Stomach smooth muscle (tissue), 2 donors: ENCODE measurements around the gene NCDN.
"Not testable (repeated sequence)": the region's sequence is repeated elsewhere in the genome, so short reads cannot be mapped to it uniquely, and the experiment has no call there.

Experiments used
- H3K27ac ChIP-seq: one replicate; pipeline ENCODE4 v1.7.0; 2013; ENCODE audit warnings: mild to moderate bottlenecking, low read length, inconsistent platforms
- H3K27me3 ChIP-seq, 2 donors: one replicate each; pipeline ENCODE4 v1.7.0; 2013; ENCODE audit warnings: low read length in 2 of 2; ENCODE audit not compliant: insufficient read depth in 2 of 2, control insufficient read depth in 1 of 2
- H3K36me3 ChIP-seq, 2 donors: one replicate each; pipeline ENCODE4 v1.7.0; 2013; ENCODE audit warnings: low read length in 2 of 2; ENCODE audit not compliant: control insufficient read depth in 2 of 2, insufficient read depth in 2 of 2
- H3K4me1 ChIP-seq: one replicate; pipeline ENCODE4 v1.7.0; 2013; ENCODE audit warnings: low read length; ENCODE audit not compliant: control insufficient read depth, insufficient read depth
- H3K4me3 ChIP-seq, 2 donors: one replicate each; pipeline ENCODE4 v1.7.0; 2013; ENCODE audit warnings: low read length in 2 of 2
- H3K9ac ChIP-seq, 2 donors: one replicate each; pipeline ENCODE4 v1.7.0; 2013; ENCODE audit warnings: low read length in 2 of 2, mild to moderate bottlenecking in 1 of 2
- H3K9me3 ChIP-seq, 2 donors: one replicate each; pipeline ENCODE4 v1.7.0; 2013; ENCODE audit warnings: low read length in 2 of 2; ENCODE audit not compliant: control insufficient read depth in 2 of 2
- donor health status: healthy.
- donor health status: Pancreatic carcinoma.

NCDN gene

DNA sequence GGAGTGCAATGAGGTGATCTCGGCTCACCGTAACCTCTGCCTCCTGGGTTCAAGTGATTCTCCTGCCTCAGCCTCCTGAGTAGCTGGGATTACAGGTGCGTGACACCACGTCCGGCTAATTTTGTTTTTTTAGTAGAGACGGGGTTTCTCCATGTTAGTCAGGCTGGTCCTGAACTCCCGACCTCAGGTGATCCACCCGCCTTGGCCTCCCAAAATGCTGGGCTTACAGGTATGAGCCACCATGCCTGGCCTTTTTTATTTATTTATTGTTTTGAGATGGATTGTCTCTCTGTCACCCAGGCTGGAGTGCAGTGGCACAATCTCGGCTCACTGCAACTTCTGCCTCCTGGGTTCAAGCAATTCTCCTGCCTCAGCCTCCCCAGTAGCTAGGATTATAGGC lies 24.0 kb downstream of the NCDN start:
- H3K27ac ChIP-seq, H3K9ac ChIP-seq, H3K9me3 ChIP-seq, H3K4me3 ChIP-seq, H3K36me3 ChIP-seq: not testable (repeated sequence)
- H3K4me1 ChIP-seq, result peaks cover 13% of the 10 kb centered on the region
- peaks cover 15% of the 10 kb centered on the region in 2 donors for H3K27me3 ChIP-seq

DNA sequence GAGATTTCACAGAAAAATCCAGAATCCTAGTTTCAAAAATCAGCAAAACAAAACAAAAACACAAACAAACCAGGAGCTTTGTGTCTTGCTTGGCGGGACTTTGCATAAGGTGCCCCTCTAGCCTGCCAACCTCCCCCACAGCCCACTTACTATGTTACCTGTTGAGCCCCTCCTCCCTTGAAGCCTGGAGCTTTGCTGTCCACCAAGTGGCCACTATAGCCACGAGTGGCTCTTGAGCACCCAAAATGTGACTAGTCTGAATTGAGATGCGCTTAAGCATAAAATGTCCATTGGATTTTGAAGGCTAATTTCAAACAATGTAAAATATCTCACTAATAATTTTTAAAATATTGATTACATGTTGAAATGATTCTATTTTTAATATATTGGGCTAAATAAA lies 27.7 kb downstream of the NCDN start:
- H3K27ac ChIP-seq, result no peak overlapping the region
- H3K27me3 ChIP-seq, result no peaks in the 10 kb centered on the region
- H3K4me1 ChIP-seq, result no peaks in the 10 kb centered on the region
- H3K9me3 ChIP-seq, result no peaks in the 10 kb centered on the region
- H3K4me3 ChIP-seq, result no peak overlapping the region
- peaks cover 0 to 2% of the 10 kb centered on the region in 2 donors for H3K36me3 ChIP-seq
- no peak overlapping the region for H3K9ac ChIP-seq

DNA sequence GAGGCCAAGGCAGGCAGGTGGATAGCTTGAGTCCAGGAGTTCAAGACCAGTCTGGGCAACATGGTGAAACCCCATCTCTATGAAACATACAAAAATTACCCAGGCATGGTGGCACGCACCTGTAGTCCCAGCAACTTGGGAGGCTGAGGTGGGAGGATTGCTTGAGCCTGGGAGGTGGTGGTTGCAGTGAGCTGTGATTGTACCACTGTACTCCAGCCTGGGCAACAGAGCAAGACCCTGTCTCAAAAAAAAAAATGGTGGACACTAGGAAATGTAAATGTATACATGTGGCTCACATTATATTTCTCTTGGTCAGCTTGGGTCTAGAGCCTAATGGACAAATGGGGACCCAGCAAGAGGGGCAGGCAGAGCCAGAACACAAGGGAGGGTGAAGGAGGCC lies 28.2 kb downstream of the NCDN start:
- not testable (repeated sequence) for H3K9ac ChIP-seq, H3K27me3 ChIP-seq, H3K4me3 ChIP-seq, H3K36me3 ChIP-seq, H3K4me1 ChIP-seq, H3K9me3 ChIP-seq, H3K27ac ChIP-seq

DNA sequence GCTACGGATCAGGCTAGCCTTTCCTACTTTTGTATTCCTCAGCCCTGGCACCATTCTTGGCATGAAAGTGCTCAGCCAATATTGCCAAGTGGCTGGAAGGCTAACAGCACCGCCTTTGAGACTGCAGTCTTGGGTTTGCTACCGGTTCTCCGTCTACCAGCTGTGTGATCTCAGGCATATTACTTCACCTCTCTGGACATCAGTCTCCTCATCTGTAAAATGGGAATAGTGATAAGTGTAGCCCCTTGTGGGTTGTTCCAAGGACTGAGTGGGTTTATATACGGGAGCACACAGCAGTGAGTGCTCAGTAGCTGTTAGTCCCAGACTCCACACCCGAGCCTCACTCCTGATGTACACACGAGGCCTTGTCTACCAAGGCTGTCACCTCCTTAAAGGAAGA lies 29.2 kb downstream of the NCDN start:
- Histone ChIP-seq H3K27ac (no peak overlapping the region), H3K4me3 (no peak overlapping the region), H3K36me3 (peaks cover 0 to 2% of the 10 kb centered on the region in 2 donors), H3K4me1 (no peaks in the 10 kb centered on the region), H3K27me3 (no peaks in the 10 kb centered on the region), H3K9ac (no peak overlapping the region), H3K9me3 (no peaks in the 10 kb centered on the region)

DNA sequence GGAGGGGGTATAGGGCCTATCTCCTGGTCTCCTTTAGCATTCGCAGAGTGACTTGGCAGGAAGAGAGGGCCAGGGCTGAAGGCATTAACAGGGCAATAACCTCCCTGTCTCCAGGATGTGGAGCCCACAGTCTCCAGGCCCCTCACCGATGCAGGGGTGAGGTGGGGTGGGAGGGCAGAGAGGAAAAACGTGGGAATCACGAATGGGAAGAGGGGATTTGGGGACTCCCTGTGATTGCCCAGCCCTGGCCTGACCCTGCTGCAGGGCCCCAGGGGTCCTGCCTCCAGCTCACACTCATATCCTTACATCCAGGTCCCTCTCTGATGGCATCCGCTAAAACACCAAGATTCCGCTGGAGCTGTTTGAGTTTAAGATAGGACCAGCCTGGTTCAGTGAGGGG lies 30.1 kb downstream of the NCDN start:
- no peak overlapping the region for H3K9ac ChIP-seq
- no peak overlapping the region for H3K27ac ChIP-seq
- peaks cover 0 to 2% of the 10 kb centered on the region in 2 donors for H3K36me3 ChIP-seq
- H3K9me3 ChIP-seq, result no peaks in the 10 kb centered on the region
- no peaks in the 10 kb centered on the region for H3K4me1 ChIP-seq
- no peaks in the 10 kb centered on the region for H3K27me3 ChIP-seq
- no peak overlapping the region for H3K4me3 ChIP-seq

DNA sequence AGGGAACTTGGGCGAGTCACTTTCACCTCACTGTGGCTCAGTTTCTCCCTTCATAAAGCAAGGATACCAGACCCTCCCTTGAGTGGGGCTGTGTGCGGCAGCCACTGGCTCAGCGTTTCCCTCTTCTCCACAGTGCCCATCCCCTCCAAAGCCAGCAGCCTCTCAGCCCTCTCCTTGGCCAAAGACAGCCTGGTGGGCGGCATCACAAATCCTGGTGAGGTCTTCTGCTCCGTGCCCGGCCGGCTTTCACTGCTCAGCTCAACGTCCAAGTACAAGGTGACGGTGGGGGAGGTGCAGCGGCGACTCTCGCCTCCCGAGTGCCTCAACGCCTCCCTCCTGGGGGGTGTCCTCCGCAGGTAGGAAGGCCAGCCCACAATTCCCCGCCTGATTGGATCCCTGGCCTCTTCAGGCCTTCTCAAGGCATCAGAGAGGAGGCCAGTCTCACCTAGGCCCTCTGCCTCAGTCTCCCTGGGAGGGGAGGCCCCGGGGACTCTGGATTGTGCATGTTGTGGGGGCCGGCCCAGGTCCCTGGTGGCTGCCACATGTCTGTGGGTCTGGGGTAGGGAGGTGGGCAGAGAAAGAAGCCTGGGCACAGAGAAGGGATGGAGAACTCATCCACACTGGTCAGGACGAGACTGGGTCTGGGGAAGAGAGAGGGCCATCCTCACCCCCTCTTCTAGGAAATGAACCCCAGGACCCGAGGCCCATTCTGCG lies 30.8 kb downstream of the NCDN start:
- H3K9me3 ChIP-seq, result no peaks in the 10 kb centered on the region
- no peaks in the 10 kb centered on the region for H3K27me3 ChIP-seq
- H3K4me1 ChIP-seq, result no peaks in the 10 kb centered on the region
- H3K36me3 ChIP-seq, result peaks cover 0 to 2% of the 10 kb centered on the region in 2 donors
- no peak overlapping the region for H3K4me3 ChIP-seq
- no peak overlapping the region for H3K9ac ChIP-seq
- no peak overlapping the region for H3K27ac ChIP-seq

DNA sequence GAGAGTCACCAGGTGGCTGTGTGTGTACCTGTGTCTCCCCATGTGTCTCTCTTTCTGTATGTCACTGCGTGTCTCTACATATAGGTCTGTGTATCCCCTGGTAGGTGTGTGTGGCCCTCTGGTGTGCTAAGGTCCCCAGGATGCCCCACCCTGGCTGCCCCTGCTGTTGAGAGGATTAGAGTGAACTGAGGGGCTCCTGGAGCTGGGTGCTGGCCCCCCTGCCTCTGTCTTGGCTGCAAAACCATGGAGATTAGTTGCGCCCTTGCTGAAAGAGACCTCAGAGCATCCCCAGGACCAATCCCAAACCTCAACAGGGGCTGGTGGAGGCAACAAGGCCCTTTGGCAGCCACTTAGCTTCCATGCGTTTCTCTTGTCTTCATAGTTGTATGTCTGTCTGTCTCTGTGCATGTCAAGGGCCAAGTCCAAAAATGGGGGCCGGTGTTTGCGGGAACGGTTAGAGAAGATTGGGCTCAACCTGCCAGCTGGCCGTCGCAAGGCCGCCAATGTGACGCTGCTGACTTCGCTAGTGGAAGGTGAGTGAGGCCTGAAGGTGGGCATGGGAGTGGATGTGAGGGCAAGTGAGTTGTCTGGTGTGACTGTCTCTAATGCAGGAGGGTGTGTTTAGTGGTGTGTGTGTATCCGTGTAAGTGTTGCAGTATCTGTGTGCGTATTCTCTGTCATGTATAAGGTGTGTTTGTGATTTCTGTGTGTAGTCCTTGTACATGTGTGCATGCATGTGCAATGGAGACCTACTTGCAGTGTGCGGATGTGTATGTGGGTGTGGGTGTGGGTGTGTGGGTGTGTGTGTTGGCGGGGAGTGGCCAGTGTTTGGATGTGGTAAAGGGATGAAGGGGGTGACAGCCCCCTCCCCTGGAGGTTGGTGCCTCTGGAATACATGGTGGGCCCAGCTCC lies 32.2 kb downstream of the NCDN start:
- Histone ChIP-seq H3K4me1 (no peaks in the 10 kb centered on the region), H3K9me3 (no peaks in the 10 kb centered on the region), H3K27me3 (no peaks in the 10 kb centered on the region), H3K27ac (no peak overlapping the region), H3K4me3 (no peak overlapping the region), H3K9ac (no peak overlapping the region), H3K36me3 (peaks cover 0 to 3% of the 10 kb centered on the region in 2 donors)

DNA sequence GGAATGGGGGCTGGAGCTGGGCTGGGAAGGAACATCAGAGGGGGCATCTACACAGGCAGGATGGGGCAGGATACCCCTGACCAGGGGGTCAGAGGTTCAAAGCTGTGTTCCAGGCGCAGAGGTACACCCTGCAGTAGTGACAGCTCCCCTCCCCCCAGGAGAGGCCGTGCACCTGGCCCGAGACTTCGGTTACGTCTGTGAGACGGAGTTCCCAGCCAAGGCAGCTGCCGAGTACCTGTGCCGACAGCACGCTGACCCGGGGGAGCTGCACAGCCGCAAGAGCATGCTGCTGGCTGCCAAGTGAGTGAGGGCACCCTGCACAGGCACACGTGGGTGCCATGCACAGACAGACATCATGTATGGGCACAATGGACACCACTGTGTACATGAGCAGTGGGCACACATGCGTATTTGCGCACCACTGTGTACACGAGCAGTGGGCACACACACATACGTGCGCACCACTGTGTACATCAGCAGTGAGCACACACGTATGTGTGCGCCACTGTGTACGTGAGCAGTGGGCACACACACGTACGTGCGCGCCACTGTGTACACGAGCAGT lies 33.0 kb downstream of the NCDN start:
- no peaks in the 10 kb centered on the region for H3K27me3 ChIP-seq
- no peak overlapping the region for H3K4me3 ChIP-seq
- no peak overlapping the region for H3K27ac ChIP-seq
- no peaks in the 10 kb centered on the region for H3K9me3 ChIP-seq
- peaks cover 0 to 3% of the 10 kb centered on the region in 2 donors for H3K36me3 ChIP-seq
- no peak overlapping the region for H3K9ac ChIP-seq
- H3K4me1 ChIP-seq, result no peaks in the 10 kb centered on the region

DNA sequence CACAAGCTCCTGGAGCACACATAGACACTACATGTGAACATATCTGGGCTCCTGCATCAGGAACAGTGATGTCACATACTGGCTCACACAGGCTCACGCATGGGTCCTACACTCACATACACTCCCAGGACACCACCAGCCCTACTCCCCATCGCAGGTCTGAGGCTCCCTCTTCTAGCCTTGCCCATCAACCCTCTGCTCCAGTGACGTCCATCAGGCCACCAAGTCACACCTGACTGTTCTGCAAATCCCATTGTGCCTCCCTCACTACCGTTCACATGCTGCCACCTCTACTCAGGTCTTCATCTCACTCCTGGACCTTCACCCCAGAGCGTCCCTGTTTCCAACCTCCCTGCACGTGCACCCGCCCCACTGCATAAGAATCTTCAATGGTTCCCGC lies 33.6 kb downstream of the NCDN start:
- Histone ChIP-seq H3K4me3 (no peak overlapping the region), H3K9ac (no peak overlapping the region), H3K27me3 (no peaks in the 10 kb centered on the region), H3K4me1 (no peaks in the 10 kb centered on the region), H3K27ac (no peak overlapping the region), H3K9me3 (no peaks in the 10 kb centered on the region), H3K36me3 (peaks cover 0 to 3% of the 10 kb centered on the region in 2 donors)

DNA sequence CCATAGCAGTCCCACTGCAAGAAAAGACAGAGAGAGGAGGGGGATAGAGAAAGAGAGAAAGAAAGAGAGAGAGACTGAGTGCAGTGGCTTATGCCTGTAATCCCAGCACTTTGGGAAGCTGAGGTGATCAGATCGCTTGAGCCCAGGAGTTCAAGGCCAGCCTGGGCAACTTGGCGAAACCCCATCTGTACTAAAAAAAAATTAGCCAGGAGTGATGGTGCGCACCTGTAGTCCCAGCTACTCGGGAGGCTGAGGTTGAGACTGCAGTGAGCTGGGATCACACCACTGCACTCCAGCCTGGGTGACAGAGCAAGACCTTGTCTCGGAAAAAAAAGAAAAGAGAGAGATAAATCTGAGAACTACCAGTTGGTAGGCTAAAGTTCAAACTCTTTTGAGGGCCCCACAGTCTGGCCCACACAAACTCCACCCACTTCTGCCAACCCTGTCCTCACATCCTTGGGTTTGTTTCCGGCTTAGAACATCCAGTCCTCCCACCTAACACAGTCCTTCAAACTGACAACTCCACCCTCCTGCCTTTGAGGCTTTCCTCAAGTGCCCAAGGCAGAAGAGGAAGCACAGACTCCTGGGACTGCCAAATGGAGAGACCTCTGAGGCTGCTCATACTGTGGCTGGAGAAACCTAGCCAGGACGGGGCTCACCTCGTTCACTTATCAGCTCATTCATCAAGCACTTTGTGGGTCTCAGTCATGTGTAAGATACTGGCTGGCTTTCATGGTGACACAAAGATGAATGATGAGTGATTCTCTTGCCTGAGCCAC lies 35.6 kb downstream of the NCDN start:
- Histone ChIP-seq H3K4me3 (no peak overlapping the region), H3K36me3 (peaks cover 0 to 3% of the 10 kb centered on the region in 2 donors), H3K27me3 (no peaks in the 10 kb centered on the region)

More for the DNA sequence above, 35.6 kb downstream of the NCDN start:
- Histone ChIP-seq H3K9ac (no peak overlapping the region), H3K4me1 (no peaks in the 10 kb centered on the region), H3K27ac (no peak overlapping the region), H3K9me3 (no peaks in the 10 kb centered on the region)
